Endothelial cell (in vitro differentiated cells): Measurements from ENCODE around the gene NXNL1. TPM values are rescaled to one million over a fixed set of nuclear protein-coding genes. Genes with fewer than 3 reads are reported as not detected.
"Not testable (repeated sequence)": the region's sequence is repeated elsewhere in the genome, so short reads cannot be mapped to it uniquely, and the experiment has no call there.

ENCODE experiments used
- DNase-seq: peaks from one replicate; pipeline ENCODE4 v3.0.0; 2021; ENCODE audit warnings: low spot score
- H3K27ac Mint-ChIP-seq: one replicate; pipeline ENCODE4 v1.8.0; 2021; ENCODE audit warnings: mixed read lengths, inconsistent platforms; ENCODE audit not compliant: unreplicated experiment
- H3K27me3 Mint-ChIP-seq: one replicate; pipeline ENCODE4 v1.8.0; 2021; ENCODE audit warnings: mild to moderate bottlenecking, moderate library complexity, mixed read lengths, inconsistent platforms; ENCODE audit not compliant: unreplicated experiment
- H3K36me3 Mint-ChIP-seq: one replicate; pipeline ENCODE4 v1.8.0; 2021; ENCODE audit warnings: mild to moderate bottlenecking, low read depth, mixed read lengths, inconsistent platforms; ENCODE audit not compliant: unreplicated experiment
- H3K4me1 Mint-ChIP-seq: one replicate; pipeline ENCODE4 v1.8.0; 2021; ENCODE audit warnings: mild to moderate bottlenecking, mixed read lengths, inconsistent platforms; ENCODE audit not compliant: unreplicated experiment
- H3K4me3 Mint-ChIP-seq: one replicate; pipeline ENCODE4 v1.8.0; 2021; ENCODE audit warnings: mild to moderate bottlenecking, mixed read lengths, inconsistent platforms; ENCODE audit not compliant: unreplicated experiment
- H3K9me3 Mint-ChIP-seq: one replicate; pipeline ENCODE4 v1.8.0; 2021; ENCODE audit warnings: mixed read lengths, inconsistent platforms; ENCODE audit not compliant: unreplicated experiment
- CTCF ChIP-seq: fragments of 200-600 bp; sonication (generic); IDR thresholded peaks from one replicate; pipeline ENCODE4 v1.5.0; 2021; ENCODE audit warnings: antibody characterized with exemption; ENCODE audit not compliant: unreplicated experiment
- long read RNA-seq: library from polyadenylated mRNA; unstranded; transcript quantifications from one replicate; pipeline ENCODE4 v2.0.0, GENCODE V29; 2020; ENCODE audit not compliant: unreplicated experiment
- total RNA-seq: library from RNA; stranded (reverse); fragmentation: NEBNext Ultra II Directional; extraction: Animal tissue kit (Norgen Biotek cat#: 25700); gene quantifications from one replicate; pipeline ENCODE4 v1.2.1, GENCODE V29; 2021; ENCODE audit not compliant: unreplicated experiment

NXNL1 gene
- total RNA-seq: not detected
- long read RNA-seq: 0 reads

GRCh38 chr19:17460372-17461230 is at the start of gene NXNL1:
TSS of gene NXNL1 (minus strand) at chr19:17460926. CDS start at chr19:17460869, 57 bp downstream.
- H3K27me3 Mint-ChIP-seq: peaks cover 2% of the 10 kb centered on the region
- TF ChIP-seq CTCF: no peak
- no peak within 1 kb of the TSS for H3K27ac Mint-ChIP-seq
- no peaks in the 10 kb centered on the region for H3K36me3 Mint-ChIP-seq
- no peak for DNase-seq
- no peaks in the 10 kb centered on the region for H3K9me3 Mint-ChIP-seq
- no peak within 1 kb of the TSS for H3K4me3 Mint-ChIP-seq
- no peaks in the 10 kb centered on the region for H3K4me1 Mint-ChIP-seq

GRCh38 chr19:17508558-17508933 is 47.8 kb upstream of the NXNL1 start:
- DNase-seq, H3K9me3 Mint-ChIP-seq, H3K27me3 Mint-ChIP-seq, H3K4me3 Mint-ChIP-seq, H3K36me3 Mint-ChIP-seq, H3K27ac Mint-ChIP-seq: not testable (repeated sequence)
- H3K4me1 Mint-ChIP-seq: peaks cover 22% of the 10 kb centered on the region

GRCh38 chr19:17506745-17507144 is 46.0 kb upstream of the NXNL1 start:
- H3K27ac Mint-ChIP-seq: no peak overlapping the region
- H3K36me3 Mint-ChIP-seq: peaks cover 8% of the 10 kb centered on the region
- no peak for DNase-seq
- H3K27me3 Mint-ChIP-seq: peaks cover 2% of the 10 kb centered on the region
- H3K4me3 Mint-ChIP-seq: no peak overlapping the region
- H3K9me3 Mint-ChIP-seq: no peaks in the 10 kb centered on the region
- no peak for TF ChIP-seq CTCF
- H3K4me1 Mint-ChIP-seq: peaks cover 13% of the 10 kb centered on the region

- H3K4me3 Mint-ChIP-seq: no peak overlapping the region
- H3K36me3 Mint-ChIP-seq: peaks cover 4% of the 10 kb centered on the region
- no peaks in the 10 kb centered on the region for H3K9me3 Mint-ChIP-seq
- no peak overlapping the region for H3K27ac Mint-ChIP-seq
- no peak for TF ChIP-seq CTCF
- DNase-seq: no peak
- peaks cover 2% of the 10 kb centered on the region for H3K27me3 Mint-ChIP-seq
- peaks cover 11% of the 10 kb centered on the region for H3K4me1 Mint-ChIP-seq
These were observed 44.5 kb upstream of the NXNL1 start for GRCh38 chr19:17505223-17505622.

- no peak for DNase-seq
- Mint-ChIP-seq H3K27me3 (peaks cover 4% of the 10 kb centered on the region), H3K36me3 (peaks cover 4% of the 10 kb centered on the region), H3K4me1 (peaks cover 18% of the 10 kb centered on the region), H3K9me3 (no peaks in the 10 kb centered on the region), H3K27ac (no peak overlapping the region), H3K4me3 (no peak overlapping the region)
- TF ChIP-seq CTCF: no peak
These were observed 43.7 kb upstream of the NXNL1 start for GRCh38 chr19:17504456-17504855.
